ENCODE measurements around the gene OLFML1.

The OLFML1 gene

GRCh38 chr11:7487360-7487759 lies 2.1 kb downstream of the OLFML1 start:
- TF ChIP-seq CTCF (IDR thresholded peaks at IDR 0.05; ENCODE audit: borderline replicate concordance, insufficient read depth, low read depth, low read length): no peak
- no peak overlapping the region for H3K4me3 ChIP-seq (ENCODE audit: low read depth, low read length)

- no peak overlapping the region for H3K4me3 ChIP-seq (ENCODE audit: low read depth, low read length)
- no peak for TF ChIP-seq CTCF (IDR thresholded peaks at IDR 0.05; ENCODE audit: borderline replicate concordance, insufficient read depth, low read depth, low read length)
Observed at GRCh38 chr11:7488681-7489080, 3.4 kb downstream of the OLFML1 start.

- no peak for TF ChIP-seq CTCF (IDR thresholded peaks at IDR 0.05; ENCODE audit: borderline replicate concordance, insufficient read depth, low read depth, low read length)
- no peak overlapping the region for H3K4me3 ChIP-seq (ENCODE audit: low read depth, low read length)
Observed at GRCh38 chr11:7489376-7489775, 4.1 kb downstream of the OLFML1 start.

GRCh38 chr11:7490054-7490453 lies 4.7 kb downstream of the OLFML1 start:
- H3K4me3 ChIP-seq (ENCODE audit: low read depth, low read length): no peak overlapping the region
- TF ChIP-seq CTCF (IDR thresholded peaks at IDR 0.05; ENCODE audit: borderline replicate concordance, insufficient read depth, low read depth, low read length): no peak

- H3K4me3 ChIP-seq (ENCODE audit: low read depth, low read length): no peak overlapping the region
- TF ChIP-seq CTCF (IDR thresholded peaks at IDR 0.05; ENCODE audit: borderline replicate concordance, insufficient read depth, low read depth, low read length): no peak
Observed at GRCh38 chr11:7490535-7490934, 5.2 kb downstream of the OLFML1 start.

GRCh38 chr11:7492253-7492652 lies 6.9 kb downstream of the OLFML1 start:
- TF ChIP-seq CTCF (IDR thresholded peaks at IDR 0.05; ENCODE audit: borderline replicate concordance, insufficient read depth, low read depth, low read length): no peak
- H3K4me3 ChIP-seq (ENCODE audit: low read depth, low read length): no peak overlapping the region

GRCh38 chr11:7493670-7494069 lies 8.4 kb downstream of the OLFML1 start:
- no peak overlapping the region for H3K4me3 ChIP-seq (ENCODE audit: low read depth, low read length)
- no peak for TF ChIP-seq CTCF (IDR thresholded peaks at IDR 0.05; ENCODE audit: borderline replicate concordance, insufficient read depth, low read depth, low read length)

Data from GM12875 (cell line).